ENCODE measurements around the gene RAC2. TPM values are rescaled to one million over a fixed set of nuclear protein-coding genes. Genes with fewer than 3 reads are reported as not detected.

RAC2 gene
- total RNA-seq, 4 donors from 2014 or later: 1.9 to 3.7 (median 3.5) TPM; not detected in 1

- intact Hi-C loops (cut with DNase I; ENCODE audit: low total_unique reads) (no loop called here), in situ Hi-C loops (cut with MboI; ENCODE audit: low sequenced_read_pairs in 4 of 4) (no loop called here)
- Histone ChIP-seq H3K36me3 (no peaks in the 10 kb centered on the region), H3K4me3 (no peak overlapping the region), H3K4me1 (peaks cover 32 to 37% of the 10 kb centered on the region in 2 donors), H3K27ac (no peak overlapping the region), H3K27me3 (no peaks in the 10 kb centered on the region), H3K9me3 (no peaks in the 10 kb centered on the region)
- ATAC-seq (no peak), DNase-seq (no peak)
- TF ChIP-seq, protein P1, sequence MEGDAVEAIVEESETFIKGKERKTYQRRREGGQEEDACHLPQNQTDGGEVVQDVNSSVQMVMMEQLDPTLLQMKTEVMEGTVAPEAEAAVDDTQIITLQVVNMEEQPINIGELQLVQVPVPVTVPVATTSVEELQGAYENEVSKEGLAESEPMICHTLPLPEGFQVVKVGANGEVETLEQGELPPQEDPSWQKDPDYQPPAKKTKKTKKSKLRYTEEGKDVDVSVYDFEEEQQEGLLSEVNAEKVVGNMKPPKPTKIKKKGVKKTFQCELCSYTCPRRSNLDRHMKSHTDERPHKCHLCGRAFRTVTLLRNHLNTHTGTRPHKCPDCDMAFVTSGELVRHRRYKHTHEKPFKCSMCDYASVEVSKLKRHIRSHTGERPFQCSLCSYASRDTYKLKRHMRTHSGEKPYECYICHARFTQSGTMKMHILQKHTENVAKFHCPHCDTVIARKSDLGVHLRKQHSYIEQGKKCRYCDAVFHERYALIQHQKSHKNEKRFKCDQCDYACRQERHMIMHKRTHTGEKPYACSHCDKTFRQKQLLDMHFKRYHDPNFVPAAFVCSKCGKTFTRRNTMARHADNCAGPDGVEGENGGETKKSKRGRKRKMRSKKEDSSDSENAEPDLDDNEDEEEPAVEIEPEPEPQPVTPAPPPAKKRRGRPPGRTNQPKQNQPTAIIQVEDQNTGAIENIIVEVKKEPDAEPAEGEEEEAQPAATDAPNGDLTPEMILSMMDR (IDR thresholded peaks at IDR 0.05 in 4 of 5, conservative IDR thresholded peaks at IDR 0.05 in 1 of 5): no peak
- TF ChIP-seq POLR2A (IDR thresholded peaks at IDR 0.05): no peak
Measured at GRCh38 chr22:37184380-37184755, 59.7 kb downstream of the RAC2 start.

- Histone ChIP-seq H3K36me3 (no peaks in the 10 kb centered on the region), H3K9me3 (no peaks in the 10 kb centered on the region), H3K27me3 (no peaks in the 10 kb centered on the region), H3K4me3 (no peak overlapping the region), H3K27ac (no peak overlapping the region), H3K4me1 (peaks cover 28 to 34% of the 10 kb centered on the region in 2 donors)
- intact Hi-C loops (cut with DNase I; ENCODE audit: low total_unique reads) (no loop called here), in situ Hi-C loops (cut with MboI; ENCODE audit: low sequenced_read_pairs in 4 of 4) (no loop called here)
- no peak for TF ChIP-seq POLR2A (IDR thresholded peaks at IDR 0.05)
- TF ChIP-seq, protein P1 (IDR thresholded peaks at IDR 0.05 in 4 of 5, conservative IDR thresholded peaks at IDR 0.05 in 1 of 5): no peak
- ATAC-seq: no peak
- DNase-seq: no peak
Measured at GRCh38 chr22:37183432-37184379, 60.4 kb downstream of the RAC2 start.

GRCh38 chr22:37182949-37183245 lies 61.2 kb downstream of the RAC2 start:
- peaks cover 28 to 34% of the 10 kb centered on the region in 2 donors for H3K4me1 ChIP-seq
- TF ChIP-seq, protein P1 (IDR thresholded peaks at IDR 0.05 in 4 of 5, conservative IDR thresholded peaks at IDR 0.05 in 1 of 5): no peak
- no peak for TF ChIP-seq POLR2A (IDR thresholded peaks at IDR 0.05)
- no peaks in the 10 kb centered on the region for H3K36me3 ChIP-seq
- in situ Hi-C loops (cut with MboI; ENCODE audit: low sequenced_read_pairs in 4 of 4): no loop called here
- no peak for DNase-seq
- H3K27me3 ChIP-seq: no peaks in the 10 kb centered on the region
- intact Hi-C loops (cut with DNase I; ENCODE audit: low total_unique reads): no loop called here
- H3K27ac ChIP-seq: no peak overlapping the region
- no peak overlapping the region for H3K4me3 ChIP-seq
- H3K9me3 ChIP-seq: no peaks in the 10 kb centered on the region
- ATAC-seq: no peak

DNA sequence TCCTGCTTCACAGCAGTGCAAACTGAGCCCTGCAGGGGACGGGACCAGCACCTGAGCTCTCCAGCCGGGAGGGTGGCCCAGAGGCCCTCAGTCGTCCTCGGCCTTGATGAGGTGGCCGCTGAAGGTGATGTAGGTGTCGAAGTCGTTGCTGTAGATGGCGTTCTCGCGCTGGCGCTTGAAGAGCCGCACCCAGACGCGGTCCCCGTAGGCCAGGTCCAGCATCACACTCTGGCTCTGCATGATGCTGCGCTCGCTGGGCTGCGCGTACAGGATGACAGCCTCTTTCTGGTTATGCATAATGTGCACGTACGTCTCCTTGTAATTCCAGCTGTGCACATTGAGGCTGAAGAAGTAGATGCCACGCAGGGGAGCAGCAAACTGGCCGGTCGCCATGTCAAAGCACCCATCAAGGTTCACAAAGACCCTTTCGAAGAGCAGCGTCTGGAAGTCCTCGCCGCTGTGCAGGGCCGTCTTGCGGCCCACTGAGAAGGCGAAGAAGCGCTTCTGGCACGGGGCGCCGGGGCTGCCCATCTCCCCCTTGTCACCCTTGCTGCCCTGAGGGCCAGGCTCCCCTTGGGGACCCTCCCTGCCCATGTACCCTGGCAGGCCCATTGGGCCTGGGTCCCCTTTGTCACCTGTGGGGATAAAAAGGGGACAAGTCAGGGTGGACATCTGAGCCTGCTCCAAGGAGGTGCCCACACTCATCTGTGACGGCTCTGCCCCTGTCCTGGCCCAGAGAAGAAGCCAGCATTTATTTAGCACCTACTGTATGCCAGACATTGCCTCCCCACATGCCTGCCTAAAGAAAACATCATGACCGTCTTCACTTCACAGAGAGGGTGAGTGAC lies 61.7 kb downstream of the RAC2 start:
- TF ChIP-seq, protein P1 (IDR thresholded peaks at IDR 0.05 in 4 of 5, conservative IDR thresholded peaks at IDR 0.05 in 1 of 5): no peak
- no peak for TF ChIP-seq POLR2A (IDR thresholded peaks at IDR 0.05)
- ATAC-seq: no peak

More for the DNA sequence above, 61.7 kb downstream of the RAC2 start:
- in situ Hi-C loops (cut with MboI; ENCODE audit: low sequenced_read_pairs in 4 of 4) (no loop called here), intact Hi-C loops (cut with DNase I; ENCODE audit: low total_unique reads) (no loop called here)
- Histone ChIP-seq H3K9me3 (no peaks in the 10 kb centered on the region), H3K4me1 (peaks cover 24 to 34% of the 10 kb centered on the region in 2 donors), H3K36me3 (no peaks in the 10 kb centered on the region), H3K27me3 (no peaks in the 10 kb centered on the region), H3K27ac (no peak overlapping the region), H3K4me3 (no peak overlapping the region)
- DNase-seq: no peak

Data from gastrocnemius medialis (tissue), 4 donors.